HG03342 (cell line): ENCODE data around the gene GYPB.
"Not testable (repeated sequence)": the region's sequence is repeated elsewhere in the genome, so short reads cannot be mapped to it uniquely, and the experiment has no call there.

Experiments used
- ATAC-seq: cut with Tn5 transposase; IDR thresholded peaks from one replicate; pipeline ENCODE4 v1.9.1; 2021; ENCODE audit warnings: mild to moderate bottlenecking, moderate library complexity; ENCODE audit not compliant: unreplicated experiment

The GYPB gene

GRCh38 chr4:144016057-144016605 is 3.0 kb downstream of the GYPB start:
- not testable (repeated sequence) for ATAC-seq

DNA sequence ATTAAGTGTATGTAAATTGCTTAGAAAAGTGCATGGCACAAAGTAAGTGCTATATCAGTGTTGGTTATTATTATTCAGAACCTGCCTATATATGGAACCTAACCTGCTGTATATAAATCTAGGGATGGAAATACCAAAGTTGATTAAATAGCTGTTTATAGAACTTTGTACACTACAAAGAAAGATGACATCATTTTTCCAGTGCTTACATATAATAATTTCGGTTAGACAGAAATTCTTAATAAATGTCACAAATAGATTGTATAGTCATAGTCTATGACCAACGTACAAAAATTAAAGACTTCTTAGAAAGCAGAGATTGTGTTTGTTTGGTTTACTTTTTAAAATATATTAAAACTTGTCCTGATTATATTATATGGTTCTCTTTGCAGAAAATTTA is 4.4 kb downstream of the GYPB start:
- no peak for ATAC-seq

GRCh38 chr4:144008602-144009001 is 10.6 kb downstream of the GYPB start:
- not testable (repeated sequence) for ATAC-seq

DNA sequence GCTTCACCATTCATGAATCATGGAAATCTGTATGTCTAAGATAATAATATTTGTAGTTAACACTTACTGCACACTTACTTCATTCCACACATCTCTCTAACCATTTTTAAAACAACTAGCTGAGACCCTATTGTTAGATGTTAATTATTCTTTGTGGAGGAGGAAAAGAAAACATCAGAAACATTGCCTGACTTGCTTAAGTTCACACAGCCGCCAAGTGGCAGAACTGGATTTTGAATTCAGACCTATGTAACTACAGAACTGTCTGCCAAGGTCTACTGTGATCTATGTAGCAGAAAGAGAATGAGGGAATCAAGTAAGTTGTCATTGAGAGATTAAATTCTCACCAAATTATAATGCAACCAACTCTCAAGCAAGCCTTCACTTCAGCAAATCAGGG is 11.2 kb downstream of the GYPB start:
- not testable (repeated sequence) for ATAC-seq

GRCh38 chr4:144006200-144006803 is 12.9 kb downstream of the GYPB start:
- not testable (repeated sequence) for ATAC-seq

DNA sequence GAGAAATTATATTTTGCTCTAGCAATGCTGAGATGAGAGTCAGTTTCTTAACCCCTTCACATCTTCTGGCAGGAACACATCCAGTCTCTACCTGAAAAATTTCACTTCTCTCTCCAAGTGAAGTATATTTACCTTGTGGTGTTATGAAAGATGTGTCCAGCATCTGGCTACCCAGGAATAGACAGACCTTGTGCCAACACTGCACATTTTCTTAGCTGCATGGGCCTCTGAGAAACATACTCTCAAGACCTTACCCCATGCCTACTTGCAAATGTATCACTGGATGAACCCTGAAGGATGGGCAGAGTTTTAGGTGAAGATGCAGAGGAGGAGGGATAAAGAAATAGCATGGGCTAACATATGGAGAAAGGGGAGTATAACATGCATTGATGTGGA is 13.6 kb downstream of the GYPB start:
- ATAC-seq: not testable (repeated sequence)

DNA sequence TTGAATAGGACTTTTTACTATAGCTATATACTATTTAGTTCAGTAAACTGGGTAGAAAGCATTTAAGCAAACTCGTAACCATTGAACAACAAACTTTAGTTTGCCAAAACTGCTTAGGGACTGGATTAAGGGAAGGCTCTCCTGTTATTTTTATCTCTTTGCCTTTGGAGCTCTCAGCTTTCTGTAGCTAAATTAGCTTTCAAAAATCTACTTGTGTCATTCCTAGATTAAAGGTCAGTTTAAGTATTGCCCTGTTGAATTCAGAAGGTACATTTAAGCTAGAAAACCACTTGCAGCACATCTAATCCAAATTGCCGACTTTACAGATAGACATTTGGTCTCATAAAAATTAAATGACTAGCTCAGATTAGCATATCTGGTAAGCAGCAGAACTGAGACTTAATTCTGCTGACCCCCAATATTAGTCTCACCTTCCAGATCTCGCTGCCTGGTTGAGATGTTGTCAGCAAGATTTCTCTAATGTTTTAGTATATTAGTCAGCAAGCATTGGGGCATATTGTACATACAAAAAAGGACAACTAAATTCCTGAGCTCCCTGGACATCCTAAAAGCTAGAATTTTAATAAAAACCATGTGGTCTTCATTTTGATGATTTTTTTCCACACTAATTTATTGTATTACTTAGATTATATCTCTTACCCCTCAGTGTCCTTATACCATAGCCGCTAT is 14.2 kb downstream of the GYPB start:
- not testable (repeated sequence) for ATAC-seq

DNA sequence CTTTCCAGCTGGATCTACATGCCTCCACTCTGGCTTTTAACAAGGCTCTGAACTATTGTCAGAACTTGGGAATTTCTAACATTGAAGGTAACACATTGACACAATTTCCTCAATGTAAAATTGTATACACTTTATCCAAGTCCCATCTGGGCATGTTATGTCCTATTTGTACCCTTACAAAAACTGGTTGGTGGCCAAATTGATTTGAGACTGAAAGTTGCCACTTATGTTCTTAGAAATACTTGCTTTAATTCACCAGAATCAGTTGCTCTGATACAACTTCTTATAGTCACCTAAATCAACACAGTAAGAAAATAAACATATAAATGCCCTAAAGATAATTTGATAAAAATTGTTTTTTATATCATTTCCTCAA is 15.3 kb downstream of the GYPB start:
- not testable (repeated sequence) for ATAC-seq

- ATAC-seq: not testable (repeated sequence)
These were observed 15.8 kb downstream of the GYPB start for GRCh38 chr4:144003205-144003889.

DNA sequence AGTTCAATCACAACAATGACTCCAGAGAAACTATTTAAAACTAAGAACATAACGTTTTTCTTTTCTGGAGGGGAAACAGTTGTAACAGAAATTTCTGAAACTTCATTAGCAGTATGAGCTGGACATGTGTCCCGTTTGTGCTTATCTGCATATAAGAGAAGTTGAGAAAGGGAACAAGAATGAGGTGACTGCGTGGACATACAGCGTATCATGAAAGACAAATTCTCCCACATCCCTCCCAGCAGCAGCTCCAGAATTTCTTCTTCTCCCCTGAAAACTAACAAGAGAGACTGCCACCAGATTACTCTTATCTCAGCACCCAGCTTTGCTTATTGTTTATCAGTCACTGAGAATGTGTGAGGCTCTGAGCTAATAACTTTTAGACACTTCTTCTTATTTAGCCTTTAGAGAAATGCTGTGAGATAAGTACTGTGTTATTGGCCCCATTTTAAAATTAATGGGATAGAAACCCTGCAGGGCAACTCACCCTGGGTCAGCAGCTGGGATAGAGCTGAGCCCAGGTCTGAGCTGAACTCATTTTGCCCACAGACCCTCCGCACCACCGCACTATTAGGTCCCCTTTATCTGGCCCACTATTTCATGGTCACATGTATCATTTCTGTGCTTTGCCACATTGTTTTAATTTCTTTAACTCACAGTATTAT is 18.7 kb downstream of the GYPB start:
- ATAC-seq: not testable (repeated sequence)

DNA sequence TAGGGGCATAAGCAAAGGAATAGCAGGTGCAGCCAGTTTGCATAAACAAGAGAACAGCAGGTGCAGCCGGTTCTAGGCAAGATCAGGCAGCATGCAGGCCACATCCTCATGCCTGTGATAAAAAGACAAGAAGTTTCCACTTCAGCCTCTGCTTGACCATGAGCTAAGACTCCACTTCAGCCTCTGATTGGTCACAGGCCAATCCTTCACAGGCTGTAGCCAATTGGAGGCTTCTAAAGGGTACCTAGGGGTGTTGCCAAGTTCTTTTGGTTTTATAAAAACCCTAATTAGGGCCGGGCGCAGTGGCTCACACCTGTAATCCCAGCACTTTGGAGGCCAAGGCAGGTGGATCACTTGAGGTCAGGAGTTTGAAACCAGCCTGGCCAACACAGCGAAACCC is 23.0 kb downstream of the GYPB start:
- not testable (repeated sequence) for ATAC-seq

GRCh38 chr4:143991761-143992160 is 27.4 kb downstream of the GYPB start:
- not testable (repeated sequence) for ATAC-seq

- ATAC-seq: not testable (repeated sequence)
These were observed 28.5 kb downstream of the GYPB start for GRCh38 chr4:143990717-143991116.

DNA sequence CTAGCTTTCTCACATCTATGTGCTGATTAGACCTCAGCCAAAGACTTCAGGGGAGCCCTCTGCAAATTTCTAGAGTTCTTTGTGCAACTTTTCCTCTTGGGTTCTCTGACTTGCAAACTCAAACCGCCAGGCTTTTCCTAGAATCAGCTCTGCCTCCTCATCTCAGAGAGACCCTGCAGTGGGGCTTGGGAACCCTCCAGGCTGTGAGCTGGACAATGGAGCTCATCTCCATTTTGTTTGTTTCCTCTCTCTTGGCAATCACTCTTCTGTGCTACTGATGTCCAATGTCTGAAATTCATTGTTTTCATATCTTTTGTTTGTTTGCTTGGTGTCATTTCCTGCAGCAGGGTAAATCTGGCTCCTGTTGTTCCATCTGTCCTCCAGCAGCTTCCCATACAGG is 33.0 kb downstream of the GYPB start:
- no peak for ATAC-seq

GRCh38 chr4:143980776-143981175 is 38.4 kb downstream of the GYPB start:
- not testable (repeated sequence) for ATAC-seq

GRCh38 chr4:143975527-143975926 is 43.7 kb downstream of the GYPB start:
- ATAC-seq: not testable (repeated sequence)

GRCh38 chr4:143974021-143974420 is 45.2 kb downstream of the GYPB start:
- not testable (repeated sequence) for ATAC-seq

- ATAC-seq: no peak
These were observed 58.1 kb downstream of the GYPB start for GRCh38 chr4:143961075-143961474.

DNA sequence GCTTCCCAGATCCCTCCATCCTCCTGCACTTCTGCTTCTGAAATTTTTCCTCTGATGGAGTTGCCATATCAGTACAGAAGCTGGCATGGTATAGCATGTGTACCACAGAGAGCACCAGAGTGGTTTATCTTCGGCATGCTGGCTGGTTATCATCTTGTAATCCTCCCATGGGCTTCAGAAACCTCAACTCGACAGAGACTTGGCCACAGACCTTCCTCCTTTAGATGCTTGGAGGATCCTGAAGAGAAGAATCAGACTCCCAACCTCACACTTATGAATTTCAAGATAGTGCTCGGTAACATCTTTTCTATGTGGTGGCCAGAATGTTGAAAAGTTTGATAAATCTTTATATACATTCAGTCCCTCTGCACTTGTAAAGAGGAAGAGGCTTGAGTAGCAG is 63.9 kb downstream of the GYPB start:
- not testable (repeated sequence) for ATAC-seq

DNA sequence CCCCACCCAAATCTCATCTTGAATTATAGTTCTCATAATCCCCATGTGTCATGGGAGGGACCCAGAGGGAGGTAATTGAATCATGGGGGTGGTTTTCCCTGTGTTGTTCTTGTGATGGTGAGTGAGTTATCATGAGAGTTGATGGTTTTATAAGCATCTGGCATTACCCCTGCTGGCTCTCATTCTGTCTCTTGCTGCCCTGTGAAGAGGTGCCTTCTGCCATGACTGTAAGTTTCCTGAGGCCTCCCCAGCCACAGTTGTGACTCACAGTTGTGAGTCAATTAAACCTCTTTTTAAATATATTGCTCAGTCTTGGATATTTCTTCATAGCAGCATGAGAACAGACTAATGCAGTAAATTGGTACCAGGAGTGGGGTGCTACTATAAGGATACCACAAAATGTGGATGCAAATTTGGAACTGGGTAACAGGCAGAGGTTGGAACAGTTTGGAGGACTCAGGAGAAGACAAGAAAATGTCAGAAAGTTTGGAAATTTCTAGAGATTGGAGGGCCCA is 67.7 kb downstream of the GYPB start:
- ATAC-seq: not testable (repeated sequence)

GRCh38 chr4:143950967-143951366 is 68.2 kb downstream of the GYPB start:
- not testable (repeated sequence) for ATAC-seq
